HG03521 (cell line): ENCODE measurements around the gene PLEKHA6.
"Not testable (repeated sequence)": the region's sequence is repeated elsewhere in the genome, so short reads cannot be mapped to it uniquely, and the experiment has no call there.

Experiments
- ATAC-seq: cut with Tn5 transposase; IDR thresholded peaks from one replicate; pipeline ENCODE4 v1.9.1; 2021; ENCODE audit warnings: mild to moderate bottlenecking, moderate library complexity; ENCODE audit not compliant: unreplicated experiment

PLEKHA6 gene

GRCh38 chr1:204248954-204249353 is 110.8 kb downstream of the PLEKHA6 start:
- ATAC-seq = no peak

GRCh38 chr1:204246876-204247275 is 112.9 kb downstream of the PLEKHA6 start:
- ATAC-seq = no peak

- no peak for ATAC-seq
Observed at GRCh38 chr1:204242920-204243319, 116.8 kb downstream of the PLEKHA6 start.

GRCh38 chr1:204241914-204242313 is 117.8 kb downstream of the PLEKHA6 start:
- ATAC-seq = no peak

GRCh38 chr1:204241050-204241449 is 118.7 kb downstream of the PLEKHA6 start:
- no peak for ATAC-seq

- ATAC-seq = no peak
Observed at GRCh38 chr1:204240233-204240632, 119.5 kb downstream of the PLEKHA6 start.

GRCh38 chr1:204239401-204239800 is 120.3 kb downstream of the PLEKHA6 start:
- ATAC-seq = not testable (repeated sequence)

- ATAC-seq = not testable (repeated sequence)
Observed at GRCh38 chr1:204238520-204238919, 121.2 kb downstream of the PLEKHA6 start.

- not testable (repeated sequence) for ATAC-seq
Observed at GRCh38 chr1:204237515-204237914, 122.2 kb downstream of the PLEKHA6 start.

GRCh38 chr1:204232526-204232925 is 127.2 kb downstream of the PLEKHA6 start:
- no peak for ATAC-seq

- no peak for ATAC-seq
Observed at GRCh38 chr1:204230211-204230610, 129.5 kb downstream of the PLEKHA6 start.

- no peak for ATAC-seq
Observed at GRCh38 chr1:204228896-204229295, 130.8 kb downstream of the PLEKHA6 start.

- ATAC-seq = no peak
Observed at GRCh38 chr1:204227996-204228785, 131.5 kb downstream of the PLEKHA6 start.

- ATAC-seq = no peak
Observed at GRCh38 chr1:204227351-204227750, 132.4 kb downstream of the PLEKHA6 start.

- no peak for ATAC-seq
Observed at GRCh38 chr1:204225841-204226735, 133.6 kb downstream of the PLEKHA6 start.

- ATAC-seq = no peak
Observed at GRCh38 chr1:204224655-204225054, 135.1 kb downstream of the PLEKHA6 start.

GRCh38 chr1:204223129-204223860 is 136.4 kb downstream of the PLEKHA6 start:
- ATAC-seq = no peak

GRCh38 chr1:204222764-204223055 is 137.0 kb downstream of the PLEKHA6 start:
- ATAC-seq = no peak

GRCh38 chr1:204222006-204222763 is 137.5 kb downstream of the PLEKHA6 start:
- ATAC-seq = no peak

- ATAC-seq = no peak
Observed at GRCh38 chr1:204221271-204221670, 138.5 kb downstream of the PLEKHA6 start.
